Measurements from ENCODE around the gene GLP1R. TPM values are rescaled to one million over a fixed set of nuclear protein-coding genes. Genes with fewer than 3 reads are reported as not detected.

Gene GLP1R
- total RNA-seq (1 to 10 TPM in 2 of 5 donors, not detected in 3; 3.5 to 9.0 TPM), polyA plus RNA-seq (under 1 TPM in 2 of 3 donors, not detected in 1; 0.05 to 0.31 TPM)
- long read RNA-seq, donor 1 = 0 reads
- long read RNA-seq, donor 2 = 0 reads
- long read RNA-seq, donor 3 = 0 reads
- long read RNA-seq, donor 4 = 0 reads
- long read RNA-seq, donor 5 = 0 reads
- long read RNA-seq, donor 6, partial matches to known transcripts = 6 of 7 reads
- long read RNA-seq, donor 6, other reads (novel, unspliced or antisense) = 0 of 7 reads
- long read RNA-seq, donor 7 = 0 reads
- long read RNA-seq, donor 8 = 0 reads
- long read RNA-seq, donor 9 = 0 reads
- long read RNA-seq, donor 10, partial matches to known transcripts = 0 of 1 reads
- long read RNA-seq, donor 10, other reads (novel, unspliced or antisense) = 0 of 1 reads

- Histone ChIP-seq H3K27ac (no peak within 1 kb of the TSS), H3K4me1 (peaks cover 10 to 15% (median 12%) of the 10 kb centered on the region in 4 donors), H3K27me3 (peaks cover 0 to 84% (median 38%) of the 10 kb centered on the region in 3 donors), H3K4me3 (peak within 1 kb of the TSS; percentile 39 to 60 (median 47)), H3K9me3 (no peaks in the 10 kb centered on the region), H3K36me3 (no peaks in the 10 kb centered on the region)
- intact Hi-C loops (cut with DNase I; ENCODE audit: low total_unique reads) = no loop called here
- TF ChIP-seq POLR2A (IDR thresholded peaks at IDR 0.05) (no peak), POLR2AphosphoS5 (IDR thresholded peaks at IDR 0.05) (no peak), CTCF (IDR thresholded peaks at IDR 0.05) (no peak), EP300 (IDR thresholded peaks at IDR 0.05) (no peak)
- WGBS, 5 donors = 1 to 14% (median 3%) methylated on average over 24 to 74 of the region's 74 CpGs
- peak in 1 of 2 donors; percentile 72 for DNase-seq
Observed at GRCh38 chr6:39048481-39049399, at the start of gene GLP1R. GLP1R (plus strand) TSS chr6:39048781; CDS start chr6:39048841, 60 bp downstream.

- DNase-seq = no peak
- TF ChIP-seq EP300 (IDR thresholded peaks at IDR 0.05) = no peak
- TF ChIP-seq POLR2AphosphoS5 (IDR thresholded peaks at IDR 0.05) = no peak
- no peak for TF ChIP-seq CTCF (IDR thresholded peaks at IDR 0.05)
- no peak for TF ChIP-seq POLR2A (IDR thresholded peaks at IDR 0.05)
- no peak overlapping the region for H3K4me3 ChIP-seq
- WGBS, 5 donors = 33 to 38% (median 35%) methylated on average over 3 of the region's 3 CpGs
- no peaks in the 10 kb centered on the region for H3K36me3 ChIP-seq
- no peaks in the 10 kb centered on the region for H3K4me1 ChIP-seq
- intact Hi-C loops (cut with DNase I; ENCODE audit: low total_unique reads) = no loop called here
- peaks cover 0 to 30% (median 0%) of the 10 kb centered on the region in 3 donors for H3K27me3 ChIP-seq
- no peaks in the 10 kb centered on the region for H3K9me3 ChIP-seq
- no peak overlapping the region for H3K27ac ChIP-seq
Observed at GRCh38 chr6:39003072-39003471, 45.5 kb upstream of the GLP1R start.

GRCh38 chr6:39003492-39003891 is 45.1 kb upstream of the GLP1R start:
- WGBS, 5 donors = 85 to 98% (median 94%) methylated on average over 1 of the region's 1 CpG
- DNase-seq = no peak
- TF ChIP-seq POLR2AphosphoS5 (IDR thresholded peaks at IDR 0.05) = no peak
- TF ChIP-seq EP300 (IDR thresholded peaks at IDR 0.05) = no peak
- no peak for TF ChIP-seq POLR2A (IDR thresholded peaks at IDR 0.05)
- TF ChIP-seq CTCF (IDR thresholded peaks at IDR 0.05) = no peak
- Histone ChIP-seq H3K4me3 (no peak overlapping the region), H3K36me3 (no peaks in the 10 kb centered on the region), H3K9me3 (no peaks in the 10 kb centered on the region), H3K27ac (no peak overlapping the region), H3K4me1 (no peaks in the 10 kb centered on the region), H3K27me3 (peaks cover 0 to 30% (median 0%) of the 10 kb centered on the region in 3 donors)
- intact Hi-C loops (cut with DNase I; ENCODE audit: low total_unique reads) = no loop called here

- no peak overlapping the region for H3K27ac ChIP-seq
- DNase-seq = no peak
- H3K4me3 ChIP-seq = no peak overlapping the region
- H3K4me1 ChIP-seq = no peaks in the 10 kb centered on the region
- TF ChIP-seq POLR2AphosphoS5 (IDR thresholded peaks at IDR 0.05) = no peak
- no peak for TF ChIP-seq EP300 (IDR thresholded peaks at IDR 0.05)
- no peak for TF ChIP-seq POLR2A (IDR thresholded peaks at IDR 0.05)
- TF ChIP-seq CTCF (IDR thresholded peaks at IDR 0.05) = no peak
- H3K36me3 ChIP-seq = no peaks in the 10 kb centered on the region
- WGBS, 5 donors = 63 to 93% (median 89%) methylated on average over 2 of the region's 2 CpGs
- H3K9me3 ChIP-seq = no peaks in the 10 kb centered on the region
- intact Hi-C loops (cut with DNase I; ENCODE audit: low total_unique reads) = no loop called here
- peaks cover 0 to 33% (median 0%) of the 10 kb centered on the region in 3 donors for H3K27me3 ChIP-seq
Observed at GRCh38 chr6:39004801-39005200, 43.8 kb upstream of the GLP1R start.

Data from stomach (tissue), 19 donors.